Measurements from ENCODE around the gene RUNX1. TPM values are rescaled to one million over a fixed set of nuclear protein-coding genes. Genes with fewer than 3 reads are reported as not detected.

Gene RUNX1
- polyA plus RNA-seq, 1 of the 3 experiments (the other 2 are of a cell fraction), result 17.1 TPM

DNA sequence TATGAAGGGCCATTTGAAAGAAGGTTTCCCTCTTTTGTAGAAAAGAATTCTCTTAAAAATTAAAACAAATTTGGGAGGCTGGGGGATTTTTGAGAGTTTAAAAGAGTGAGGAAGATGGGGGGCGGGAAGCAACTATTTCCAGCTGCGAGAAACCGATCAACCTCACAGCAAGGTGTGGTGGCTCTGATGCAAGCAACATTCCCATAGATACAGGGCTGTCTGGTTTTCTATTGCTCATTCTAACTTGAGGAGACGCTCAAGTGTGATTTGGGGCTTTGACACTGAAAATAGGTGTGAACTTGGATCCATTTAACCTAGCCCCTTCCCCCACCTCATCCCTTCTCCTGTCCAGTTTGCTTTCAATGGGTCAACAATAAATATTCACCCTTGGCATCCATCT, 7.2 kb downstream of the RUNX1 start:
- Histone ChIP-seq H4K20me1 (ENCODE audit: insufficient read depth) (no peaks in the 10 kb centered on the region), H2AFZ (ENCODE audit: low read depth) (no peak overlapping the region), H3K4me3 (ENCODE audit: low read depth in 2 of 2, low read length in 1 of 2) (no peak overlapping the region), H3K9me2 (no peaks in the 10 kb centered on the region), H3K36me3 (replicated peaks in 1 of 2; ENCODE audit: control insufficient read depth in 1 of 2, insufficient read depth in 2 of 2, low read length in 1 of 2) (no peaks in the 10 kb centered on the region), H3K9ac (no peak overlapping the region), H3K4me2 (no peak overlapping the region), H3K79me2 (ENCODE audit: insufficient read depth) (peaks cover 29% of the 10 kb centered on the region; the same call in 1 of the 2 replicates), H3F3A (replicated peaks; ENCODE audit: insufficient read depth) (peaks cover 10% of the 10 kb centered on the region), H3K9me3 (no peaks in the 10 kb centered on the region), H3K27me3 (ENCODE audit: insufficient read depth) (no peaks in the 10 kb centered on the region), H3K4me1 (ENCODE audit: control insufficient read depth in 1 of 2, insufficient read depth in 2 of 2, low read depth in 1 of 2, low read length in 1 of 2) (peaks cover 5 to 8% of the 10 kb centered on the region in 2 experiments; a peak in 3 of 4 replicates), H3K27ac (ENCODE audit: low read depth in 2 of 2, low read length in 1 of 2) (no peak overlapping the region)
- WGBS (ENCODE audit: low lambda C conversion rate), result 93% methylated on average over 4 of the region's 4 CpGs
- CTCF ChIA-PET, result no interaction called here
- no peak for TF ChIP-seq YY1 (IDR thresholded peaks at IDR 0.05; ENCODE audit: low read depth)
- TF ChIP-seq, protein P1, sequence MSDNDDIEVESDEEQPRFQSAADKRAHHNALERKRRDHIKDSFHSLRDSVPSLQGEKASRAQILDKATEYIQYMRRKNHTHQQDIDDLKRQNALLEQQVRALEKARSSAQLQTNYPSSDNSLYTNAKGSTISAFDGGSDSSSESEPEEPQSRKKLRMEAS (IDR thresholded peaks at IDR 0.05; ENCODE audit: low read depth), result no peak
- no peak for TF ChIP-seq EZH2phosphoT487 (IDR thresholded peaks at IDR 0.05; ENCODE audit: borderline replicate concordance, low read depth)
- TF ChIP-seq RCOR1 (IDR thresholded peaks at IDR 0.05; ENCODE audit: low read length), result no peak
- TF ChIP-seq, protein P2, sequence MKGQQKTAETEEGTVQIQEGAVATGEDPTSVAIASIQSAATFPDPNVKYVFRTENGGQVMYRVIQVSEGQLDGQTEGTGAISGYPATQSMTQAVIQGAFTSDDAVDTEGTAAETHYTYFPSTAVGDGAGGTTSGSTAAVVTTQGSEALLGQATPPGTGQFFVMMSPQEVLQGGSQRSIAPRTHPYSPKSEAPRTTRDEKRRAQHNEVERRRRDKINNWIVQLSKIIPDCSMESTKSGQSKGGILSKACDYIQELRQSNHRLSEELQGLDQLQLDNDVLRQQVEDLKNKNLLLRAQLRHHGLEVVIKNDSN (IDR thresholded peaks at IDR 0.05; ENCODE audit: borderline replicate concordance, low read depth), result no peak
- no peak for TF ChIP-seq TEAD4 (IDR thresholded peaks at IDR 0.05; ENCODE audit: borderline replicate concordance, insufficient read depth)
- TF ChIP-seq, protein P3, sequence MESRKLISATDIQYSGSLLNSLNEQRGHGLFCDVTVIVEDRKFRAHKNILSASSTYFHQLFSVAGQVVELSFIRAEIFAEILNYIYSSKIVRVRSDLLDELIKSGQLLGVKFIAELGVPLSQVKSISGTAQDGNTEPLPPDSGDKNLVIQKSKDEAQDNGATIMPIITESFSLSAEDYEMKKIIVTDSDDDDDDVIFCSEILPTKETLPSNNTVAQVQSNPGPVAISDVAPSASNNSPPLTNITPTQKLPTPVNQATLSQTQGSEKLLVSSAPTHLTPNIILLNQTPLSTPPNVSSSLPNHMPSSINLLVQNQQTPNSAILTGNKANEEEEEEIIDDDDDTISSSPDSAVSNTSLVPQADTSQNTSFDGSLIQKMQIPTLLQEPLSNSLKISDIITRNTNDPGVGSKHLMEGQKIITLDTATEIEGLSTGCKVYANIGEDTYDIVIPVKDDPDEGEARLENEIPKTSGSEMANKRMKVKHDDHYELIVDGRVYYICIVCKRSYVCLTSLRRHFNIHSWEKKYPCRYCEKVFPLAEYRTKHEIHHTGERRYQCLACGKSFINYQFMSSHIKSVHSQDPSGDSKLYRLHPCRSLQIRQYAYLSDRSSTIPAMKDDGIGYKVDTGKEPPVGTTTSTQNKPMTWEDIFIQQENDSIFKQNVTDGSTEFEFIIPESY (IDR thresholded peaks at IDR 0.05; ENCODE audit: borderline replicate concordance, low read depth), result no peak
- TF ChIP-seq MXI1 (IDR thresholded peaks at IDR 0.05; ENCODE audit: low read depth, low read length), result no peak
- no peak for TF ChIP-seq RAD21 (IDR thresholded peaks at IDR 0.05; ENCODE audit: low read length)
- no peak for TF ChIP-seq JUND (IDR thresholded peaks at IDR 0.05)
- TF ChIP-seq CHD2 (IDR thresholded peaks at IDR 0.05; ENCODE audit: low read length, partially characterized antibody), result no peak
- no peak for TF ChIP-seq RXRA (IDR thresholded peaks at IDR 0.05; ENCODE audit: borderline replicate concordance, low read depth)
- TF ChIP-seq, protein P4, sequence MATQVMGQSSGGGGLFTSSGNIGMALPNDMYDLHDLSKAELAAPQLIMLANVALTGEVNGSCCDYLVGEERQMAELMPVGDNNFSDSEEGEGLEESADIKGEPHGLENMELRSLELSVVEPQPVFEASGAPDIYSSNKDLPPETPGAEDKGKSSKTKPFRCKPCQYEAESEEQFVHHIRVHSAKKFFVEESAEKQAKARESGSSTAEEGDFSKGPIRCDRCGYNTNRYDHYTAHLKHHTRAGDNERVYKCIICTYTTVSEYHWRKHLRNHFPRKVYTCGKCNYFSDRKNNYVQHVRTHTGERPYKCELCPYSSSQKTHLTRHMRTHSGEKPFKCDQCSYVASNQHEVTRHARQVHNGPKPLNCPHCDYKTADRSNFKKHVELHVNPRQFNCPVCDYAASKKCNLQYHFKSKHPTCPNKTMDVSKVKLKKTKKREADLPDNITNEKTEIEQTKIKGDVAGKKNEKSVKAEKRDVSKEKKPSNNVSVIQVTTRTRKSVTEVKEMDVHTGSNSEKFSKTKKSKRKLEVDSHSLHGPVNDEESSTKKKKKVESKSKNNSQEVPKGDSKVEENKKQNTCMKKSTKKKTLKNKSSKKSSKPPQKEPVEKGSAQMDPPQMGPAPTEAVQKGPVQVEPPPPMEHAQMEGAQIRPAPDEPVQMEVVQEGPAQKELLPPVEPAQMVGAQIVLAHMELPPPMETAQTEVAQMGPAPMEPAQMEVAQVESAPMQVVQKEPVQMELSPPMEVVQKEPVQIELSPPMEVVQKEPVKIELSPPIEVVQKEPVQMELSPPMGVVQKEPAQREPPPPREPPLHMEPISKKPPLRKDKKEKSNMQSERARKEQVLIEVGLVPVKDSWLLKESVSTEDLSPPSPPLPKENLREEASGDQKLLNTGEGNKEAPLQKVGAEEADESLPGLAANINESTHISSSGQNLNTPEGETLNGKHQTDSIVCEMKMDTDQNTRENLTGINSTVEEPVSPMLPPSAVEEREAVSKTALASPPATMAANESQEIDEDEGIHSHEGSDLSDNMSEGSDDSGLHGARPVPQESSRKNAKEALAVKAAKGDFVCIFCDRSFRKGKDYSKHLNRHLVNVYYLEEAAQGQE (IDR thresholded peaks at IDR 0.05; ENCODE audit: low read depth, low read length), result no peak
- POLR2A ChIA-PET, result no interaction called here
- DNase-seq, result no peak
